Raji (cell line): ENCODE measurements around the gene PRICKLE2.

Source experiments
- POLR2A ChIP-seq: IDR thresholded peaks from 2 replicates; pipeline ENCODE4 v1.6.1; 2011; ENCODE audit warnings: low read depth, low read length, control low read depth; ENCODE audit not compliant: insufficient read depth

PRICKLE2 gene

GRCh38 chr3:64166584-64167162 is 58.6 kb downstream of the PRICKLE2 start:
- no peak for TF ChIP-seq POLR2A

GRCh38 chr3:64164349-64164748 is 60.9 kb downstream of the PRICKLE2 start:
- TF ChIP-seq POLR2A, result no peak

- no peak for TF ChIP-seq POLR2A
Measured at GRCh38 chr3:64163755-64164148, 61.5 kb downstream of the PRICKLE2 start.

DNA sequence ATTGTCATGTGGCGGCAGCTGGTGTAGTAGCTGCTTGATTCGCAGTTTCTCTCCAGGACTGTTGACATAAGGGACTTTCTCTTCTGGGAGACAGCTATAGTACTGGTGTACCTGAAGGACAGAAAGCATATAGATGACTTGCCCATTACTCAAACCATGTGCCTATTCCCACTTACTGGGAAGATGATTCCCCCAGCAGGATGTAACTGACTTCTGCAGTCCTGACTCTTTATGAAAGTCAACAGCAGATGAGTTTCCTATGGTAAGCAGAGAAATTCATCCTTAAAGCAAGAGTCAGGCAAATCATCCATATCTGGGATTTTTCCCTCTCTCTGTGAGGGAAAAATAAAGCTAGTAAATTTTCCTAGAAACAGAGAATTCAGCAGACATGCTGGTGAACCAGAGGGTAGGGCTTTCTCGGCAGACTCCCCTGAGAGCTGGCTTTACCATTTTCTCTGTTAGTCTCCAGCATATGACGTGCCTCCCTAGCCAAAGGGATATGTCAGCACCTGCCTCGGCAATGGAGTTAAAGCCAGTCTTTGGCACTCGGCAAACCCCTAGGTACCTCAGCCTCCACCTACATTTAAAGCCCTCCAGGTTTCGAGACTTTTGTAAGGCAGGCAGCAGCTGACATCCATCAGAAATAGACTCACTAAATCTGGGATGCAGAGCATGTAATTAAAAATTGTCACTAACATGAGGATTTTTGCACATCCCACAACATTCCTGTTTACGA is 62.1 kb downstream of the PRICKLE2 start:
- TF ChIP-seq POLR2A, result no peak

- TF ChIP-seq POLR2A, result no peak
Measured at GRCh38 chr3:64161481-64161952, 63.7 kb downstream of the PRICKLE2 start.

DNA sequence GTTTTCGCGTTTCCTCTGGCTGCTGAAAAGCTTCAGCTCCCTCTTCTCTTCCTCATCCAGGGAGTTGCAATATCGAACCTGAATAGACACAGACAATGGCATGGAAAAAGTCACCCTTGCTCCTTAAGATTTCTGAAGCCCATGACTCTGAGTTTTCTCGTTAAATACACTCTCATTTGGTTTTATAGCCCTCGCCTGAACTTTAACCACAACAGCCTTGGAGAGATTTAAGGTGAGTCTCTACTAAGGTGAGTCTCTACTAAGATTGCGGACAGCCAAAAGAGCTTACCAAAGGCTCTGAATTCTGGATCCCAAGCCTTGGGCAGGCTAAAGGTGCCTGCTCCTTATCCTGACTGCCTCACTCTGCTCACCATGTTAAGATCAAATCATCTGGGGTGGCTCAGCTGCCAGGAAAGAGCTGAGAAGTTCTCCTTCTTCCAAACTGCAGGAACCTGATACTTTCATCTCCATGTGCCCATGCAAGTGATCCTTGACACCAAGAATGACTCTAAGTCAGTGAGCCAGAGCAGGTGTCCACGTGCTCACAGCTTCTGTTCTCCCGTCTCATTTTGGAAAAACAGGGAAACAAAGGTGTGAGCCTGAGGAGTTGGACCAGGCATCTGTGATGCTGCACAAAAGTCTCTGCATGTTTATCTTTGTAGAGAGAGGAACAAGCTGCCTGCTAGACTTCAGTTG is 65.1 kb downstream of the PRICKLE2 start:
- TF ChIP-seq POLR2A, result no peak

- no peak for TF ChIP-seq POLR2A
Measured at GRCh38 chr3:64158334-64158733, 66.9 kb downstream of the PRICKLE2 start.

DNA sequence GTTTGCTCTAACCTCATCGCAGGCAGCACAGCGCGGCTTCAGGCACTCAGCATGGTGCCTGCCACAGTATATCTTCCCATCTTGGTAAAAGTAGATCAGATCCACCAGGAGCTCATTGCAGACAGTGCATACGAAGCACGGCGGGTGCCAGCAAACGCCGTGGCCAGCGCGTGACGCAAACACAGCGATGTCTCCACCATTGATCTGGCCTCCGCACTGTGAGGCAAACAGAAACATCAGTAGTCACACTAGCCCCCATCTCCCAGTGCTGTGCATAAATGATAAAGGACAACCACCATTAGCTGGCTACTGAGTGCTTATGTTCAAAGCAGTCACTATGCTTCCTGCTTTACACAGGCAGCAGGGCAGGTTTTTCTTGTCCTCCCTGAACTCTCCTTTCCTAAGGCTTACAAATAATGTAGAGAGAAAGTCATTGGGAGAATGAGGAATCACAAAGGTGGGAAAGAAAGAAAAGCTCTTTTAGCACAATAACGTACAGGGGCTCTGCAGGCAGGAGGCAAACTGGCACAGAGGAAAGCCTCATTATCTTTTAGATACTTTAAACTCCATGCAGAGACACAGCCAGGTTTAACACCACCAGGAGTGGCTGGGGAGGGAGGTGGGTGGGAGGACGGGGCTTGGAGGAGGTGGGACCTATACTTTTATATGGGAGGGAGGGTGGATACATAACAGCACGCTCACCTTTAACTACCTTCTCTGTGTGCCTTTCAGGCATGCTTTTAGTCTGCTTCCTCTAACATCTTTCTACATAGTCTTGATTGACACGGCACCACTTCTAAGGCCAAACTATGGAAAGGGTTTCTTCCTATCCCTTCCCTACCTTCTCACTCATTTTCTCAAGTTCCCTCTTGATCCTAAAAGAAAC is 67.9 kb downstream of the PRICKLE2 start:
- no peak for TF ChIP-seq POLR2A

- no peak for TF ChIP-seq POLR2A
Measured at GRCh38 chr3:64155328-64155727, 69.9 kb downstream of the PRICKLE2 start.

GRCh38 chr3:64152676-64153466 is 72.4 kb downstream of the PRICKLE2 start:
- TF ChIP-seq POLR2A, result no peak

GRCh38 chr3:64152086-64152485 is 73.2 kb downstream of the PRICKLE2 start:
- no peak for TF ChIP-seq POLR2A

- no peak for TF ChIP-seq POLR2A
Measured at GRCh38 chr3:64151342-64151871, 73.9 kb downstream of the PRICKLE2 start.

GRCh38 chr3:64150623-64151207 is 74.6 kb downstream of the PRICKLE2 start:
- TF ChIP-seq POLR2A, result no peak

- no peak for TF ChIP-seq POLR2A
Measured at GRCh38 chr3:64149886-64150285, 75.4 kb downstream of the PRICKLE2 start.
